Body of pancreas (tissue), 4 donors: ENCODE data around the gene TMEM42. TPM values are rescaled to one million over a fixed set of nuclear protein-coding genes. Genes with fewer than 3 reads are reported as not detected.
A peak's percentile ranks its signal among the peaks of the same experiment; 100 is the strongest.

Experiments used
- ATAC-seq: fragments of 150-250 bp; one replicate; pipeline ENCODE4 v1.9.1; 2016
- DNase-seq, 4 donors: peaks; one replicate each; pipeline ENCODE4 v3.0.0-alpha.2; 2019
- H3K27ac ChIP-seq, 4 donors: fragments of 200-600 bp; sonication (generic); 1 replicate in 3 of 4; 2 replicates in 1 of 4; pipeline versions ENCODE4 v1.5.1 to v1.6.1; 2016 to 2019; ENCODE audit warnings: mild to moderate bottlenecking in 1 of 4, mixed read lengths in 1 of 4, moderate library complexity in 1 of 4
- H3K27me3 ChIP-seq, 2 donors: fragments of 200-600 bp; sonication (generic); one replicate each; pipeline ENCODE4 v1.6.0; 2016; ENCODE audit warnings: mild to moderate bottlenecking in 1 of 2
- H3K36me3 ChIP-seq, 2 donors: fragments of 200-600 bp; sonication (generic); replicated peaks in 1 of 2; 2 replicates each; pipeline ENCODE4 v1.5.1; 2016; ENCODE audit warnings: low read depth in 2 of 2; ENCODE audit not compliant: insufficient read depth in 1 of 2
- H3K4me1 ChIP-seq: fragments of 200-600 bp; sonication (generic); one replicate; pipeline ENCODE4 v1.6.0; 2016
- H3K4me3 ChIP-seq, 2 donors: fragments of 200-600 bp; sonication (generic); 1 replicate in 1 of 2; 2 replicates in 1 of 2; pipeline ENCODE4 v1.5.1; 2016 to 2019
- H3K9me3 ChIP-seq, 3 donors: fragments of 200-600 bp; sonication (generic); 1 replicate in 2 of 3; 2 replicates in 1 of 3; pipeline ENCODE4 v1.5.1; 2016
- POLR2A ChIP-seq, 3 donors: fragments of 450-650 bp; IDR thresholded peaks; one replicate each; pipeline ENCODE4 v1.6.1; 2016; ENCODE audit warnings: antibody characterized with exemption in 3 of 3, mild to moderate bottlenecking in 2 of 3
- WGBS, 2 donors: methylation state at CpG; one replicate each; pipeline ENCODE4 v1.1.5; 2017; 5-methylcytosine and 5-hydroxymethylcytosine counted together
- intact Hi-C: fragments of 100-400 bp; cut with DNase I; formaldehyde crosslinking; loops from one replicate; pipeline ENCODE4 v1.15.1; 2023
- total RNA-seq, 2 donors: library from RNA; depleted of rRNA; stranded (reverse); fragments of >200 nt; gene quantifications; one replicate each; pipeline ENCODE4 v1.1.0, GENCODE V29; 2016
- TF ChIP-seq, protein P1 (sequence below), 7 experiments: fragments of 450-650 bp in 4 of 7; fragments of 200-600 bp in 3 of 7; sonication (generic) in 3 of 7; IDR thresholded peaks; one replicate each; pipeline ENCODE4 v1.5.1; 2016 to 2019; ENCODE audit warnings: antibody characterized with exemption in 7 of 7

TMEM42 gene
- total RNA-seq, 2 donors from 2014 or later: 14.3 to 18.1 TPM

- Histone ChIP-seq H3K27ac (no peak overlapping the region), H3K27me3 (no peaks in the 10 kb centered on the region), H3K4me3 (no peak overlapping the region), H3K4me1 (peaks cover 20% of the 10 kb centered on the region), H3K36me3 (no peaks in the 10 kb centered on the region), H3K9me3 (no peaks in the 10 kb centered on the region)
- DNase-seq (no peak), ATAC-seq (no peak)
- intact Hi-C loops: no loop called here
- WGBS, 2 donors: 87 to 88% methylated on average over 4 of the region's 4 CpGs
- TF ChIP-seq, protein P1, sequence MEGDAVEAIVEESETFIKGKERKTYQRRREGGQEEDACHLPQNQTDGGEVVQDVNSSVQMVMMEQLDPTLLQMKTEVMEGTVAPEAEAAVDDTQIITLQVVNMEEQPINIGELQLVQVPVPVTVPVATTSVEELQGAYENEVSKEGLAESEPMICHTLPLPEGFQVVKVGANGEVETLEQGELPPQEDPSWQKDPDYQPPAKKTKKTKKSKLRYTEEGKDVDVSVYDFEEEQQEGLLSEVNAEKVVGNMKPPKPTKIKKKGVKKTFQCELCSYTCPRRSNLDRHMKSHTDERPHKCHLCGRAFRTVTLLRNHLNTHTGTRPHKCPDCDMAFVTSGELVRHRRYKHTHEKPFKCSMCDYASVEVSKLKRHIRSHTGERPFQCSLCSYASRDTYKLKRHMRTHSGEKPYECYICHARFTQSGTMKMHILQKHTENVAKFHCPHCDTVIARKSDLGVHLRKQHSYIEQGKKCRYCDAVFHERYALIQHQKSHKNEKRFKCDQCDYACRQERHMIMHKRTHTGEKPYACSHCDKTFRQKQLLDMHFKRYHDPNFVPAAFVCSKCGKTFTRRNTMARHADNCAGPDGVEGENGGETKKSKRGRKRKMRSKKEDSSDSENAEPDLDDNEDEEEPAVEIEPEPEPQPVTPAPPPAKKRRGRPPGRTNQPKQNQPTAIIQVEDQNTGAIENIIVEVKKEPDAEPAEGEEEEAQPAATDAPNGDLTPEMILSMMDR (IDR thresholded peaks at IDR 0.05): no peak
Observed at GRCh38 chr3:44860117-44860516, 1.6 kb upstream of the TMEM42 start.

DNA sequence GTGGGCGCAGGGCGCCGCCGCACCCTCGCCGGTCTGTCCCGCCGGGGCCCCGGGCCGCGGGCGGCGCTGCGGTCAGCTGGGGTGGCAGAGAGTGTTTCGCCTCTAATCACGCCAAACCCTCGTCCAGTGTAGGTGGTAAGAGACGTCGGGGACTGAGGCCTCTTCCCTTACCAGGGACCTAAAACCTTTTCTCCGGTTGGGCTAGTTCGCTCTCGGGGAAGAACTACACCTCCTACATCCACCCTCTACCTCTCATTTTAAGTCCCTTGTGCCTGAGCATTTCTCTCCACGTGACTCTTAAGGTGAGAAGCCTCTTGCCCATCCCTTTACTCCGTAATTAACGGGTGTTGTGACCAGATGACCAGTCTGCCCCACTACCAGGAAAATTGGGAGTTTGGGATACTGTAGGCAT lies 520 bp downstream of the TMEM42 start:
- Histone ChIP-seq H3K4me3 (peak overlapping the region in 1 of 2 donors; percentile 20), H3K27ac (peak overlapping the region; percentile 70 to 90 (median 82)), H3K27me3 (no peaks in the 10 kb centered on the region), H3K36me3 (no peaks in the 10 kb centered on the region), H3K9me3 (no peaks in the 10 kb centered on the region), H3K4me1 (peaks cover 20% of the 10 kb centered on the region)
- ATAC-seq (peak; percentile 33), DNase-seq (peak in 3 of 4 donors; percentile 13 to 26 (median 18))
- intact Hi-C loops: no loop called here
- TF ChIP-seq, protein P1 (IDR thresholded peaks at IDR 0.05): no peak
- no peak for TF ChIP-seq POLR2A (IDR thresholded peaks at IDR 0.05)
- 2 to 4% methylated on average over 8 to 25 of the region's 25 CpGs for WGBS, 2 donors

DNA sequence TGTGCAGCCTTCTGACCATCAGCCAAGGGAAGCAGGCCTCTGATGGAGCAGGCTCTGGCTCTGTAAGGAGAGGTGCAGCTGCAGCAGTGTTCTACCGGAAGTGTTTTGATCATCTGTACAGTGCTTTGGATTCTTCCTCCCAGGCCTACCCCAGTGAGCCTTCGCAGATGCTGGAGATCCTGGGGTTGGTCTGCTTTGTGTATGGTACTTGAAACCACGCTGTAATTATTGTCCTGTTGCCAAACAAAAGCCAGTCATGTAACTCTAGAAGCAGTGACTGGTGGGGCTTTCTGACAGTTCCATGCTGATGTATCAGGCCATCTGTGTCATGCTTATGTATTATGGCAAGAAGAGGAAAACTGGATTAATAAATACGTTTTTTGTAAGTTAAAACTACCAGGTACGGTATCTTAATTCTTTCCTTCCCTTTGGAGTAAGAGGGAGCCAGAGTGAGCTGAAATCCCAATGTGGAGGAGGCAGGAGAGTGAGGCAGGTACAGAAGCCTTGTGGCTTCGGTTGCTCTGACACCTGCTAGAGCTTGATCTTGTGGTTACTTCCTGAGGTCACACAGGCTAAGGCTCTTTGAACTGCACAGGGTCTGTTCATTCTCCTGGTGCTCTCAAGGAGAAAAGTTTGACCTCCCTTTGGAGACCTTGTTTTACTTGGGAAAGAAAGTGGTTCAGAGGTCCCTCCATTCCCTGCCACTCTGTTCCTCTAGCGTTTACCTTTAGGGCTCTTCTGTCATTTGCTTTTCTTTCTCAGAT lies 3.7 kb downstream of the TMEM42 start:
- Histone ChIP-seq H3K9me3 (no peaks in the 10 kb centered on the region), H3K36me3 (no peaks in the 10 kb centered on the region), H3K27me3 (no peaks in the 10 kb centered on the region), H3K27ac (no peak overlapping the region), H3K4me3 (no peak overlapping the region), H3K4me1 (peaks cover 27% of the 10 kb centered on the region)
- intact Hi-C loops: no loop called here
- 88 to 89% methylated on average over 7 of the region's 7 CpGs for WGBS, 2 donors
- TF ChIP-seq, protein P1 (IDR thresholded peaks at IDR 0.05): no peak
- no peak for TF ChIP-seq POLR2A (IDR thresholded peaks at IDR 0.05)
- ATAC-seq (no peak), DNase-seq (no peak)

GRCh38 chr3:44867421-44868111 lies 5.9 kb downstream of the TMEM42 start:
- TF ChIP-seq, protein P1 (IDR thresholded peaks at IDR 0.05): no peak
- no peak for TF ChIP-seq POLR2A (IDR thresholded peaks at IDR 0.05)
- peaks cover 21% of the 10 kb centered on the region for H3K4me1 ChIP-seq
- DNase-seq: no peak
- no peaks in the 10 kb centered on the region for H3K9me3 ChIP-seq
- no peaks in the 10 kb centered on the region for H3K36me3 ChIP-seq
- WGBS, 2 donors: 66 to 74% methylated on average over 7 of the region's 7 CpGs
- H3K4me3 ChIP-seq: no peak overlapping the region
- no peak overlapping the region for H3K27ac ChIP-seq
- intact Hi-C loops: no loop called here
- no peaks in the 10 kb centered on the region for H3K27me3 ChIP-seq
- no peak for ATAC-seq
